HG03159 (cell line): ENCODE results near the gene SSH2.

Experiments
- ATAC-seq: cut with Tn5 transposase; IDR thresholded peaks from one replicate; pipeline ENCODE4 v1.9.1; 2021; ENCODE audit warnings: mild to moderate bottlenecking, moderate library complexity; ENCODE audit not compliant: unreplicated experiment

SSH2 gene

DNA sequence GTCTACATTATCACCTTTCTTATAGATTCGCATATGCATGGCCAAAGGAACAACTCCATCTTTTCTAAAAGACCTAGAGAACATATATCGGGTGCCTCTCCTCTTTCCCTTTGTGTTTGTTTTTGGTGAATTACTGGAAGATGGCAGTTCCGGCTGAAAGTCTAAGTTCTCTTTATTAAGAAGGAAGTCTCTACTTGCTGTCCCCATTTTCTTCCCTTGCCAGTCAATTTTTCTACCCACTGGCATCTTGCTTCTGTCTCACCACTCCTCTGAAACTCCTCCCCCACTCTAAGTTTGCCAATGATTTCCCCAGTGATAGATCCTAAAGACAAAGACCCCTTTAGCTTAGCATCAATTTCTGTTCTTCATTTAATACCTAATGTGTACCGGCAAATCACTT, 213.5 kb downstream of the SSH2 start:
- no peak for ATAC-seq

DNA sequence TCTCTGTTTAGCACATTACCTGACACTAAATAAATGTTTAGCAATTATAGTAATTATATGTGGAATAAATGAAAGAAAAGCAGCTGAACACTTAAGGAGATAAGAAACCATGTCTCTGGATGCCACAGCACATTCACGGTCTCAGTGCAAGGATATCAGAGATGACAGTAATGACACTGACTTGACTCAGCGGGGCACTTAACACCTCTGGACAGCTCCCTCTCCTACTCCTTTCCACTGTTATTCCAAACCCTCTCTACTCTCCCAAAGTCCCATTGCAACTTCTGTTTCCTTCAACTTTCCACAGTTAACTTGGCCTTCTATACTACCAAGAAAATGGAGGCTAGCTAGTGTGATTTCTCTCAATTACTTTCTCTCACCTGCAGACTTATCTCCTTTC, 214.3 kb downstream of the SSH2 start:
- no peak for ATAC-seq

GRCh38 chr17:29714146-29714545, 215.9 kb downstream of the SSH2 start:
- ATAC-seq = no peak

DNA sequence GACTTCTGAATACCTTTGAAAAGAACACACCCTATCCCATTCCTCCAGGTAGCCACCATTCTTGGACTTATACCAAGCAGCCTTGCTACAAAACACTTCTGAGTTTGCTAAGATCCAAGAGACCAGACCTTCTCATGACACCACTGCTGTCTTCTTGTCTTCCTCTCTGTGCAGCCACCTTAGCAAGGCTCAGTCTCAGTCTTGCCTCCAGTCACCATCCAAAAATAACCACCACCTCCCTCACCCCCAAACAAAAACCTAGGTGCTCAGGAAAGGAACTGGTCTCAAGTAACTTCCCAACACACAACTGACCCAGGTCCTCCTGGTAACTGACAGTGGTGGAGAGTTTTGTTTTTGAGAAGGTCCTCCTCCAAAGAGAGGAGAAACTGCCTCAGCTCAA, 216.4 kb downstream of the SSH2 start:
- no peak for ATAC-seq

- no peak for ATAC-seq
Observed at GRCh38 chr17:29711588-29712385, 218.2 kb downstream of the SSH2 start.

GRCh38 chr17:29710891-29711418, 219.1 kb downstream of the SSH2 start:
- no peak for ATAC-seq

GRCh38 chr17:29710520-29710884, 219.5 kb downstream of the SSH2 start:
- no peak for ATAC-seq

DNA sequence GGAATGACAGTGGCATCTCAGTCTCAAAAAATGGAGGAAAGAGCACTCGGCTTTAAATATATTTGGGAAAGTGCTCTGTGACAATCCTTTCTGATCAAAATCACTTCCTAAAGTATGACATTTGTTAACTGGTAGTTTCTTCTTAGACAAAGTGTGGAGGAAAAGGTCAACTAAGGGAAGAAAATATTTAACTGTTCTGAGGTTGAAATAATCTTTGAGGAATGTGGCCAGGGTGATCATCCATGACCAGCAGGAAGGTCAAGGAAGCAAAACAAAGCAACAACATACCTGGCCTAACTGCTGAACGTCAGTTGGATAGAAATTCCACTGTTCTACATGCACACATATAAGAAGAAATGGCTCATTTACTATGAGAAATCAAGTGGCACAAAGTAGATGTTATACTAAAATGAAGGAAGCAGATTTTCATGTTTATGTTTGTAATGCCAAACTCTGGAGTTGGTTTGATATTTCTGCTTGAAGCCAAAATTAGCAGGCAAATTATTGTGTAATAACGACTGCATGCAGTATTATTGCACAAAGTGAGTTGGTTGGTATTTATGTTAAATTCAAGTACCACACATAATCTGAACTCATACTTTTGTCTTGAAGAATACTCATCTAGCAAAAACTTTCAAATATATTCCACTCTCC, 220.0 kb downstream of the SSH2 start:
- no peak for ATAC-seq

GRCh38 chr17:29707212-29707571, 222.8 kb downstream of the SSH2 start:
- peak; percentile 4 for ATAC-seq

DNA sequence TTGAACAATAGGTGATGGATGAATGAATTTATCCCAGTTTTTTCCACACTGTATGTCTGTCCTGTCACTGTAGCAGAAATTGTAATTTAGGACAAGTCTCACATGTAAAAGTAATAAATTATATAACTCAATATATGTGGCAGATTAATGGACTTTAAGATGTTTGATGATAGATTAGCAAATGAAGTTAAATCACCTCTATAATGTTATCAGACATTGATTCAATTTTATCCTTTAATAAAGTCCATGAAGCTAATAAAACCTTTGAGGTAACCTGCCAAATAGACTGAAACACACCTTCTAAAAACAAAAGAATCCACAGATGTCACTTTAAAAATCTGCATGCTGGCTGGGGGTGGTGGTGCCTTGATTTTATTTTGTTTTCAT, 224.0 kb downstream of the SSH2 start:
- ATAC-seq = no peak

DNA sequence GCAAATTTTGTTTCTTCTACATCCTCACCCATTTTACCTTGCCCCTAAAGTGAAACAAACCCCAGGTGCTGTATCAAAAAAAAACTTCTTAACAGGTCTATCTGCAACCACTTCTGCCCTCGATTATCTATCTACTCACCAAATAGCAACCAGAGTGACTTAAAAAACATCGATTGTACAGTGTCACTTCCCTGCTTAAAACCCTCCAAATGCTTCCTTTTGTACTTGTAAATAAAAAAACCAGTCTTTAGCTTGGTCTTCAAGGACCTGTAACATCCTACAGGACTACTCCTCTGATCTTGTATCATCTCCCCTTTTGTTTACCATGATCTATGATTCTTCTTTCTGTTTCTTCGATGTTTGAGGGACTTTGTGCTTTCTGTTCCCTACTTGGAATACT, 224.6 kb downstream of the SSH2 start:
- ATAC-seq = no peak

- no peak for ATAC-seq
Observed at GRCh38 chr17:29699283-29699682, 230.7 kb downstream of the SSH2 start.

- no peak for ATAC-seq
Observed at GRCh38 chr17:29698837-29699236, 231.2 kb downstream of the SSH2 start.

- ATAC-seq = no peak
Observed at GRCh38 chr17:29698019-29698777, 231.8 kb downstream of the SSH2 start.

GRCh38 chr17:29697371-29697770, 232.7 kb downstream of the SSH2 start:
- no peak for ATAC-seq

DNA sequence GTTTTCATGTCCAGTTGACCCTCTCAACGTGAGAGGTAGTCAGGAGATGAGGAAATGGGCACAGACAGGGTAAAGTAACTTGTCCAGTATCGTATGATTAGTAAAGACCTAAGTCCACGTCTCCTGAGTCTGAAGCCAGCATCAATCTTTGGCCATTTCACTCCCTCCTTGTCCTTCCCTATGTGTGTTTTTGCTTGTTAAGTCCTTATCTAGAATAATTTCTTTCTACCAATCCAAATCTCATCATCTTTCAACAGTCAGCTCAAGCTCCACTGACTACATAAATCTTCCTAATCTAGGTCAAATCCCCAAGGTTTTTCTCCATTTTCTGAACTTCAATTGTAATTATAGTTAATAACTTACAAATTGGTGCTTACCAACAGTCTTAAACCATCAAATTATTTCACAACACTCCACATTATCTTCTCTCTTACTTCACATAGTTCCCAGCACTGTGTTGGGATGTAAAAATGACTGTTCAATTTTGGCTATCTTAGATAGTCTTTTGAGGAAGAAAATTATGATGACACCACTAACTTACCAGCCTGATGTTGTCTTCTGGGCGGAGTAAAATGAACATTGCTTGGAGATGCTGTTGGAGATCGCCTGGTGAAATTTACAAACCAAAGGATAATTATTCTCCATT, 235.0 kb downstream of the SSH2 start:
- ATAC-seq = no peak

- no peak for ATAC-seq
Observed at GRCh38 chr17:29693751-29694150, 236.3 kb downstream of the SSH2 start.

DNA sequence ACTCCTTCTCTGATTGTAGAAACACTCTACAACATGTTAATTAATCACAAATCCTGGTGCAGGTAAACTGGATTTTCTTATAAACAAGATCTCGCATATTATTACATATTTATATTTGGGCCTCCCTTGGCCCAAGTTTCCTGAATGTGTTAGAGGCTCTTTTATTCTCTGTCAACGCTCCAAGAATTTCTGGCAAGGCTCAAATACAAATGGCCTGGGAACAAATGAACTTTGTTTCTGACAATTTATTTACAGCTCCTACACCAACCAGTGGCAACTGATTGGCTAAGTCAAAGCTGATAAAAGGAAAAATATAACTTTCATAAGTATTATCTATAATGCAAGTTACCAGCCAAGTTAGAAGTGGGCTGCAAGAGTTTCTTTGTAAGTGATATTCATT, 242.4 kb downstream of the SSH2 start:
- ATAC-seq = no peak

GRCh38 chr17:29686993-29687590, 242.9 kb downstream of the SSH2 start:
- no peak for ATAC-seq

GRCh38 chr17:29683481-29683880, 246.5 kb downstream of the SSH2 start:
- ATAC-seq = no peak

- no peak for ATAC-seq
Observed at GRCh38 chr17:29682987-29683386, 247.0 kb downstream of the SSH2 start.
